GM12891 (cell line): Measurements from ENCODE around the gene APBB2.

Experiments used
- PAX5 ChIP-seq: IDR thresholded peaks from 2 replicates; pipeline ENCODE4 v1.6.1; 2011; ENCODE audit warnings: low read length, moderate library complexity, mild to moderate bottlenecking; ENCODE audit not compliant: insufficient read depth, severe bottlenecking
- POLR2A ChIP-seq: IDR thresholded peaks from 2 replicates; pipeline ENCODE4 v1.6.1; 2011; ENCODE audit warnings: low read depth, low read length, control low read depth
- POLR2AphosphoS5 ChIP-seq: IDR thresholded peaks from 2 replicates; pipeline ENCODE4 v1.6.1; 2011; ENCODE audit warnings: low read depth, low read length, control low read depth
- SPI1 ChIP-seq: IDR thresholded peaks from 2 replicates; pipeline ENCODE4 v1.6.1; 2011; ENCODE audit warnings: low read depth, low read length, control low read depth
- TAF1 ChIP-seq: IDR thresholded peaks from 2 replicates; pipeline ENCODE4 v1.6.1; 2011; ENCODE audit warnings: low read depth, low read length, control low read depth

DNA sequence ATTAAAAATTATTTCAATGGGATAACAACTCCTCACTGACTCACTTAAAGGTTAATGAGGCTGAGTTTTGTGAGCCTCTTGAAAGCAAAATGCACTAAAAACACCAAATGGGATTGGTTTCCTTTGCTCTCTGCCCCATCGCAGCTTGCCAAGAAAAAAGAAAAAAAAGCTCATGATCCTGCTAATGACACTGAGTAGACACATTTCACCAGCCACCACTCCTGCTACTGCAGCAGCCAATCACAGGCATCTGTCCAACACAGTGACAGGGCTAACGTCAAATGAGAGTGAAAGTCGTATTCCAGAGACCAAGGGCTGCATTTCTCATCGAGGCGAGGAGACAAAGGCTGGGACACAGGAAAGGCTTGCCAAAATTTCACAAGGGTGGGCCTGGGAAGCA, 5.2 kb downstream of the APBB2 start:
- TF ChIP-seq POLR2AphosphoS5 (no peak), POLR2A (no peak), TAF1 (no peak), PAX5 (no peak), SPI1 (no peak)
